Suprapubic skin (tissue), 4 donors: ENCODE results near the gene PLEKHG7. TPM values are rescaled to one million over a fixed set of nuclear protein-coding genes. Genes with fewer than 3 reads are reported as not detected.
"Not testable (repeated sequence)": the region's sequence is repeated elsewhere in the genome, so short reads cannot be mapped to it uniquely, and the experiment has no call there.

Source experiments
- DNase-seq, 2 donors: peaks; one replicate each; pipeline ENCODE4 v3.0.0-alpha.2; 2019; ENCODE audit warnings: low spot score in 2 of 2
- H3K27ac ChIP-seq: fragments of 200-600 bp; sonication (generic); one replicate; pipeline ENCODE4 v1.5.1; 2019
- H3K27me3 ChIP-seq: fragments of 200-600 bp; sonication (generic); one replicate; pipeline ENCODE4 v1.5.1; 2019
- H3K36me3 ChIP-seq: fragments of 200-600 bp; sonication (generic); one replicate; pipeline ENCODE4 v1.5.1; 2019
- H3K4me1 ChIP-seq: fragments of 200-600 bp; sonication (generic); one replicate; pipeline ENCODE4 v1.5.1; 2019
- H3K4me3 ChIP-seq: fragments of 200-600 bp; sonication (generic); one replicate; pipeline ENCODE4 v1.5.1; 2019; ENCODE audit warnings: mild to moderate bottlenecking
- H3K9me3 ChIP-seq: fragments of 200-600 bp; sonication (generic); one replicate; pipeline ENCODE4 v1.5.1; 2019
- CTCF ChIP-seq, 2 donors: fragments of 200-600 bp in 1 of 2; fragments of 450-650 bp in 1 of 2; sonication (generic) in 1 of 2; IDR thresholded peaks; one replicate each; pipeline ENCODE4 v1.5.1; 2016 to 2019; ENCODE audit warnings: antibody characterized with exemption in 2 of 2, mild to moderate bottlenecking in 1 of 2, moderate library complexity in 1 of 2
- EP300 ChIP-seq: sonication (generic); formaldehyde crosslinking; IDR thresholded peaks from one replicate; pipeline ENCODE4 v1.6.1; 2017; ENCODE audit warnings: antibody characterized with exemption
- POLR2A ChIP-seq, 2 donors: fragments of 450-650 bp; IDR thresholded peaks; one replicate each; pipeline ENCODE4 v1.6.1; 2017; ENCODE audit warnings: antibody characterized with exemption in 2 of 2, mild to moderate bottlenecking in 2 of 2, moderate library complexity in 2 of 2
- POLR2AphosphoS5 ChIP-seq, 3 donors: sonication (generic); formaldehyde crosslinking; IDR thresholded peaks; one replicate each; pipeline ENCODE4 v1.6.1; 2017; ENCODE audit warnings: antibody characterized with exemption in 3 of 3
- WGBS: methylation state at CpG from one replicate; pipeline ENCODE4 v1.1.5; 2018; 5-methylcytosine and 5-hydroxymethylcytosine counted together
- total RNA-seq, 4 donors: library from RNA; depleted of rRNA; stranded (reverse); fragments of >200 nt; gene quantifications; one replicate each; pipeline ENCODE4 v1.1.0, GENCODE V29; 2016

PLEKHG7 gene
- total RNA-seq, 4 donors from 2014 or later: not detected

GRCh38 chr12:92740411-92740810 is 37.6 kb downstream of the PLEKHG7 start:
- DNase-seq: no peak
- Histone ChIP-seq H3K36me3 (no peaks in the 10 kb centered on the region), H3K4me1 (peaks cover 7% of the 10 kb centered on the region), H3K4me3 (no peak overlapping the region), H3K9me3 (no peaks in the 10 kb centered on the region), H3K27ac (no peak overlapping the region), H3K27me3 (no peaks in the 10 kb centered on the region)
- TF ChIP-seq EP300 (no peak), POLR2A (IDR thresholded peaks at IDR 0.05) (no peak), POLR2AphosphoS5 (IDR thresholded peaks at IDR 0.05) (no peak), CTCF (IDR thresholded peaks at IDR 0.05) (no peak)

GRCh38 chr12:92743026-92743425 is 40.2 kb downstream of the PLEKHG7 start:
- 88% methylated on average over 3 of the region's 3 CpGs for WGBS
- DNase-seq: no peak
- no peak overlapping the region for H3K27ac ChIP-seq
- TF ChIP-seq EP300 (no peak), POLR2A (IDR thresholded peaks at IDR 0.05) (no peak), POLR2AphosphoS5 (IDR thresholded peaks at IDR 0.05) (no peak), CTCF (IDR thresholded peaks at IDR 0.05) (no peak)
- peaks cover 19% of the 10 kb centered on the region for H3K4me1 ChIP-seq
- no peaks in the 10 kb centered on the region for H3K36me3 ChIP-seq
- H3K27me3 ChIP-seq: no peaks in the 10 kb centered on the region
- H3K4me3 ChIP-seq: no peak overlapping the region
- no peaks in the 10 kb centered on the region for H3K9me3 ChIP-seq

DNA sequence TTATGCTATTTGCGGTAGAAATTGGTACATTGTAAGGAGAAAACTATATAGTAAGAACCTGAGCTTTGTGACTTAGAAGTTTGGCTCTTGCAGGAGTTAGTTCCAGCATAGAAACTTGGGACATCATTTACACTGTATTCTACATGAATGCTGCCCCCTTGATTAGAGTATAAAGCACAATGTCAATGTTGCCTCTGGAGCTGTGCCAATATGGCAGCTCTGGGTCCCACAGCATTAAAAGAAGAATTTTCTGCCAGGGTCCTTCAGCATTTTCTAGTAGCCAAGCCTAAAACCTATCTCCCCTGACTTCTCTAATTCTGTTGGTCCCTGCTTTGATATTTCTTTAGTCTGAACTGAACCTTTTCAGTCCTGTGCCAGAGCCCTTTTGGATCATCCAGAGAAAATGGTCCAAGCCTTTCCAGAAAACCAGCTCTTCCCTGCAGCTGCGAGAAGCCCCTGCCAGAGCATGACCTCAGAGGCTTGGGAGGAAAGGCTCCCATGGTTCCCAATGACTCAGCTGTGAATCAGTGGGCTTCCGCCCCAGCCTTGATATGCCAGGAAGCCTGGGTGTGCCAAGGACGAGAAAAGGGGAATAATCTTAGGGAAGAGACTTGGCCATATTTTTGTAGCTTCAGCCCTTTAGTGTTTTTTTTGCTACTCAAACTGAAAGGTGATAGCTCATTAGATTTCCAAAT is 43.2 kb downstream of the PLEKHG7 start:
- H3K9me3 ChIP-seq: no peaks in the 10 kb centered on the region
- DNase-seq: peak; percentile 83 to 91
- WGBS: 33% methylated on average over 4 of the region's 4 CpGs

GRCh38 chr12:92747151-92747550 is 44.4 kb downstream of the PLEKHG7 start:
- no peak overlapping the region for H3K4me3 ChIP-seq
- no peak for TF ChIP-seq EP300
- TF ChIP-seq POLR2AphosphoS5 (IDR thresholded peaks at IDR 0.05): no peak
- TF ChIP-seq CTCF (IDR thresholded peaks at IDR 0.05): no peak
- TF ChIP-seq POLR2A (IDR thresholded peaks at IDR 0.05): no peak
- no peak overlapping the region for H3K27ac ChIP-seq

More for the DNA sequence above, 43.2 kb downstream of the PLEKHG7 start:
- H3K27me3 ChIP-seq: no peaks in the 10 kb centered on the region
- H3K36me3 ChIP-seq: no peaks in the 10 kb centered on the region
- H3K27ac ChIP-seq: peak overlapping the region; percentile 49
- peaks cover 19% of the 10 kb centered on the region for H3K4me1 ChIP-seq
- H3K4me3 ChIP-seq: no peak overlapping the region
- TF ChIP-seq CTCF (IDR thresholded peaks at IDR 0.05) (no peak), EP300 (no peak), POLR2A (IDR thresholded peaks at IDR 0.05) (no peak), POLR2AphosphoS5 (IDR thresholded peaks at IDR 0.05) (no peak)

DNA sequence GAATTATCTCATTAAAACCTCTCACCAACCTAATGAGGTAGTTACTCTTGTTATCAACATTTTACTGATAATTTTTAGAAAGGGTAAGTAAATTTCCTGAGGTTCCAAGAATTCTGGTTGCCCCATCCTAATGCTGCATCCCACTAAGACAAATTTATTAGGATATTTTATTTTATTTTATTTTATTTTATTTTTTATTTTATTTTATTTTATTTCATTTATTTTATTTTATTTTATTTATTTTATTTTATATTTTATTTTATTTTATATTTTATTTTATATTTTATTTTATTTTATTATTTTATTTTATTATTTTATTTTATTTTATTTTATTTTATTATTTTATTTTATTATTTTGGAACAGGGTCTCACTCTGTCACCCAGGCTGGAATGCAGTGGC is 46.9 kb downstream of the PLEKHG7 start:
- H3K4me1 ChIP-seq: peaks cover 19% of the 10 kb centered on the region
- not testable (repeated sequence) for H3K9me3 ChIP-seq, H3K27ac ChIP-seq

More at GRCh38 chr12:92747151-92747550, 44.4 kb downstream of the PLEKHG7 start:
- H3K36me3 ChIP-seq: no peaks in the 10 kb centered on the region
- no peak for DNase-seq
- H3K4me1 ChIP-seq: peaks cover 19% of the 10 kb centered on the region
- no peaks in the 10 kb centered on the region for H3K27me3 ChIP-seq
- H3K9me3 ChIP-seq: no peaks in the 10 kb centered on the region
- WGBS: 70% methylated on average over 1 of the region's 1 CpG

More for the DNA sequence above, 46.9 kb downstream of the PLEKHG7 start:
- DNase-seq, H3K27me3 ChIP-seq, H3K36me3 ChIP-seq, H3K4me3 ChIP-seq: not testable (repeated sequence)
